ENCODE measurements around the gene ITSN1.
A peak's percentile ranks its signal among the peaks of the same experiment; 100 is the strongest.

Gene ITSN1

GRCh38 chr21:33828577-33828976, 186.3 kb downstream of the ITSN1 start:
- Mint-ChIP-seq H3K36me3 (ENCODE audit: low read depth) (peaks cover 65% of the 10 kb centered on the region), H3K4me1 (peaks cover 38% of the 10 kb centered on the region), H3K27me3 (ENCODE audit: low read depth) (no peaks in the 10 kb centered on the region), H3K4me3 (no peak overlapping the region), H3K9me3 (no peaks in the 10 kb centered on the region), H3K27ac (peak overlapping the region in 1 of 3 experiments; percentile 34)
- no peak for TF ChIP-seq CTCF (IDR thresholded peaks at IDR 0.05; ENCODE audit: unreplicated experiment in 3 of 3)

- Mint-ChIP-seq H3K9me3 (no peaks in the 10 kb centered on the region), H3K4me3 (no peak overlapping the region), H3K4me1 (peaks cover 33% of the 10 kb centered on the region), H3K36me3 (ENCODE audit: low read depth) (peaks cover 63% of the 10 kb centered on the region), H3K27ac (no peak overlapping the region), H3K27me3 (ENCODE audit: low read depth) (no peaks in the 10 kb centered on the region)
- TF ChIP-seq CTCF (IDR thresholded peaks at IDR 0.05; ENCODE audit: unreplicated experiment in 3 of 3): no peak
Observed at GRCh38 chr21:33829844-33830243, 187.5 kb downstream of the ITSN1 start.

GRCh38 chr21:33831962-33832659, 189.8 kb downstream of the ITSN1 start:
- H3K4me1 Mint-ChIP-seq: peaks cover 19% of the 10 kb centered on the region
- no peak overlapping the region for H3K27ac Mint-ChIP-seq
- no peaks in the 10 kb centered on the region for H3K9me3 Mint-ChIP-seq
- no peak for TF ChIP-seq CTCF (IDR thresholded peaks at IDR 0.05; ENCODE audit: unreplicated experiment in 3 of 3)
- peaks cover 75% of the 10 kb centered on the region for H3K36me3 Mint-ChIP-seq (ENCODE audit: low read depth)
- H3K4me3 Mint-ChIP-seq: no peak overlapping the region
- no peaks in the 10 kb centered on the region for H3K27me3 Mint-ChIP-seq (ENCODE audit: low read depth)

GRCh38 chr21:33834801-33835500, 192.7 kb downstream of the ITSN1 start:
- Mint-ChIP-seq H3K4me3 (no peak overlapping the region), H3K27me3 (ENCODE audit: low read depth) (no peaks in the 10 kb centered on the region), H3K27ac (peak overlapping the region in 2 of 3 experiments; percentile 0 to 72), H3K9me3 (no peaks in the 10 kb centered on the region), H3K4me1 (peaks cover 12% of the 10 kb centered on the region), H3K36me3 (ENCODE audit: low read depth) (peaks cover 78% of the 10 kb centered on the region)
- TF ChIP-seq CTCF (IDR thresholded peaks at IDR 0.05; ENCODE audit: unreplicated experiment in 3 of 3): no peak

GRCh38 chr21:33835920-33836319, 193.6 kb downstream of the ITSN1 start:
- Mint-ChIP-seq H3K27ac (no peak overlapping the region), H3K4me3 (no peak overlapping the region), H3K9me3 (no peaks in the 10 kb centered on the region), H3K36me3 (ENCODE audit: low read depth) (peaks cover 73% of the 10 kb centered on the region), H3K4me1 (peaks cover 12% of the 10 kb centered on the region), H3K27me3 (ENCODE audit: low read depth) (no peaks in the 10 kb centered on the region)
- no peak for TF ChIP-seq CTCF (IDR thresholded peaks at IDR 0.05; ENCODE audit: unreplicated experiment in 3 of 3)
